IMR-90 (cell line): ENCODE data around the gene CPXM2. TPM values are rescaled to one million over a fixed set of nuclear protein-coding genes. Genes with fewer than 3 reads are reported as not detected.

Experiments used
- ATAC-seq: fragments of 200-7000 bp; cut with Tn5 transposase; 2 replicates; pipeline ENCODE4 v1.9.1; 2020; ENCODE audit warnings: low read depth, mild to moderate bottlenecking, moderate library complexity
- BruUV-seq: library from RNA; stranded (reverse); fragments of 400-500 nt; replicated peaks from 2 replicates; lab custom pipeline; 2021; lab: Mats Ljungman, UMichigan
- CTCF ChIA-PET: fragments of 300-600 bp; formaldehyde crosslinking; extraction: SDS; loops from one replicate; lab custom pipeline; 2021; ENCODE audit warnings: antibody characterized with exemption; lab: Yijun Ruan, JAX
- POLR2A ChIA-PET: fragments of 300-600 bp; sonication (Branson Sonifier 250); formaldehyde crosslinking; loops from one replicate; lab custom pipeline; 2022; ENCODE audit warnings: antibody characterized with exemption; ENCODE audit not compliant: unreplicated experiment; lab: Charles Lee
- DNase-seq: peaks from one replicate; pipeline ENCODE4 v3.0.0; 2013
- H2AFZ ChIP-seq: replicated peaks from 2 replicates; pipeline ENCODE3; 2013; ENCODE audit warnings: low read length, mild to moderate bottlenecking; ENCODE audit not compliant: poor library complexity
- H2AK5ac ChIP-seq: 2 replicates; pipeline ENCODE4 v1.6.1; 2013; ENCODE audit warnings: low read depth, low read length, inconsistent platforms
- H2AK9ac ChIP-seq: replicated peaks from 2 replicates; pipeline ENCODE3; 2013; ENCODE audit warnings: mild to moderate bottlenecking, low read depth, low read length, moderate library complexity; ENCODE audit not compliant: poor library complexity
- H2BK120ac ChIP-seq: 2 replicates; pipeline ENCODE4 v1.6.1; 2013; ENCODE audit warnings: low read depth, low read length, inconsistent platforms
- H2BK15ac ChIP-seq: 3 replicates; pipeline ENCODE4 v1.6.1; 2013; ENCODE audit warnings: low read depth, low read length, inconsistent platforms
- H2BK20ac ChIP-seq: 2 replicates; pipeline ENCODE4 v1.6.1; 2013; ENCODE audit warnings: low read depth, mild to moderate bottlenecking, inconsistent platforms, low read length, moderate library complexity
- H2BK5ac ChIP-seq: 2 replicates; pipeline ENCODE4 v1.6.1; 2013; ENCODE audit warnings: mild to moderate bottlenecking, low read depth, low read length, inconsistent platforms; ENCODE audit not compliant: poor library complexity, severe bottlenecking
- H3K14ac ChIP-seq: replicated peaks from 2 replicates; pipeline ENCODE4 v1.6.1; 2013; ENCODE audit warnings: low read depth, low read length, inconsistent platforms
- H3K18ac ChIP-seq: 2 replicates; pipeline ENCODE4 v1.6.1; 2013; ENCODE audit warnings: low read depth, low read length, control low read depth
- H3K23ac ChIP-seq: 2 replicates; pipeline ENCODE4 v1.6.1; 2013; ENCODE audit warnings: low read depth, low read length, inconsistent platforms
- H3K27ac ChIP-seq: 2 replicates; pipeline ENCODE4 v1.5.1; 2013; ENCODE audit warnings: mild to moderate bottlenecking, control low read depth, low read length; ENCODE audit not compliant: insufficient read depth
- H3K27me3 ChIP-seq: 2 replicates; pipeline ENCODE4 v1.6.1; 2013; ENCODE audit warnings: low read length; ENCODE audit not compliant: control insufficient read depth, insufficient read depth
- H3K36me3 ChIP-seq: 2 replicates; pipeline ENCODE4 v1.6.1; 2013; ENCODE audit warnings: low read length, mixed read lengths; ENCODE audit not compliant: control insufficient read depth, insufficient read depth
- H3K4ac ChIP-seq: 2 replicates; pipeline ENCODE4 v1.6.1; 2013; ENCODE audit warnings: low read depth, low read length, inconsistent platforms
- H3K4me1 ChIP-seq: 2 replicates; pipeline ENCODE4 v1.6.1; 2013; ENCODE audit warnings: low read length, mixed read lengths; ENCODE audit not compliant: control insufficient read depth, insufficient read depth
- H3K4me2 ChIP-seq: 2 replicates; pipeline ENCODE4 v1.6.1; 2013; ENCODE audit warnings: low read depth, mild to moderate bottlenecking, control low read depth, low read length, moderate library complexity
- H3K4me3 ChIP-seq: 2 replicates; pipeline ENCODE4 v1.5.1; 2013; ENCODE audit warnings: low read depth, mild to moderate bottlenecking, control low read depth, low read length, moderate library complexity; ENCODE audit not compliant: insufficient read depth
- H3K56ac ChIP-seq: 2 replicates; pipeline ENCODE4 v1.6.1; 2013; ENCODE audit warnings: low read length, inconsistent platforms; ENCODE audit not compliant: insufficient read depth; ENCODE audit errors: extremely low read depth
- H3K79me1 ChIP-seq, 2 experiments: 2 replicates each; pipeline ENCODE4 v1.6.1; 2013; ENCODE audit warnings: low read length in 2 of 2, inconsistent platforms in 1 of 2, low read depth in 1 of 2
- H3K9ac ChIP-seq: 2 replicates; pipeline ENCODE4 v1.6.1; 2013; ENCODE audit warnings: low read depth, low read length, control low read depth
- H3K9me1 ChIP-seq: 2 replicates; pipeline ENCODE4 v1.6.1; 2013; ENCODE audit warnings: low read length, inconsistent platforms; ENCODE audit not compliant: insufficient read depth
- H3K9me3 ChIP-seq: 2 replicates; pipeline ENCODE4 v1.6.1; 2013; ENCODE audit warnings: low read length; ENCODE audit not compliant: control insufficient read depth, insufficient read depth
- H4K20me1 ChIP-seq: 2 replicates; pipeline ENCODE4 v1.6.1; 2013; ENCODE audit warnings: low read length, inconsistent platforms; ENCODE audit not compliant: insufficient read depth
- H4K5ac ChIP-seq: 2 replicates; pipeline ENCODE4 v1.6.1; 2013; ENCODE audit warnings: mild to moderate bottlenecking, low read depth, low read length, control low read depth
- H4K8ac ChIP-seq, 2 experiments: 2 replicates each; pipeline ENCODE4 v1.6.1; 2013; ENCODE audit warnings: low read depth in 2 of 2, low read length in 2 of 2, control low read depth in 1 of 2, inconsistent platforms in 1 of 2
- H4K91ac ChIP-seq: 2 replicates; pipeline ENCODE4 v1.6.1; 2013; ENCODE audit warnings: low read depth, low read length, inconsistent platforms; ENCODE audit not compliant: insufficient read depth
- BHLHE40 ChIP-seq: fragments of 150-350 bp; IDR thresholded peaks from 2 replicates; pipeline ENCODE4 v1.6.1; 2016; ENCODE audit warnings: mild to moderate bottlenecking, low read depth, low read length
- CEBPB ChIP-seq: IDR thresholded peaks from 2 replicates; pipeline ENCODE4 v1.6.1; 2012; ENCODE audit warnings: low read depth, low read length, improper control_type of control experiment
- CHD1 ChIP-seq: IDR thresholded peaks from 2 replicates; pipeline ENCODE4 v1.6.1; 2012; ENCODE audit warnings: low read depth, low read length, improper control_type of control experiment
- CTCF ChIP-seq: conservative IDR thresholded peaks from 2 replicates; pipeline ENCODE4 v1.5.1; 2012; ENCODE audit warnings: mild to moderate bottlenecking, low read depth, low read length, improper control_type of control experiment
- ELK1 ChIP-seq: fragments of 150-350 bp; IDR thresholded peaks from 2 replicates; pipeline ENCODE4 v1.6.1; 2016; ENCODE audit warnings: low read depth, mild to moderate bottlenecking, low read length, moderate library complexity, borderline replicate concordance
- FOS ChIP-seq: fragments of 150-350 bp; IDR thresholded peaks from 2 replicates; pipeline ENCODE4 v1.6.1; 2016; ENCODE audit warnings: low read depth, low read length
- MAFK ChIP-seq: IDR thresholded peaks from 2 replicates; pipeline ENCODE4 v1.6.1; 2012; ENCODE audit warnings: low read depth, low read length, improper control_type of control experiment
- MAZ ChIP-seq: IDR thresholded peaks from 2 replicates; pipeline ENCODE4 v1.6.1; 2012; ENCODE audit warnings: low read depth, mild to moderate bottlenecking, low read length, improper control_type of control experiment, moderate library complexity, borderline replicate concordance
- MXI1 ChIP-seq: IDR thresholded peaks from 2 replicates; pipeline ENCODE4 v1.6.1; 2012; ENCODE audit warnings: low read depth, mild to moderate bottlenecking, low read length, moderate library complexity, borderline replicate concordance
- NFE2L2 ChIP-seq: fragments of 150-350 bp; IDR thresholded peaks from 2 replicates; pipeline ENCODE4 v1.6.1; 2016; ENCODE audit warnings: low read depth, mild to moderate bottlenecking, low read length
- POLR2A ChIP-seq: IDR thresholded peaks from 2 replicates; pipeline ENCODE4 v1.6.1; 2012; ENCODE audit warnings: mild to moderate bottlenecking, low read depth, low read length
- RAD21 ChIP-seq: IDR thresholded peaks from 2 replicates; pipeline ENCODE4 v1.6.1; 2012; ENCODE audit warnings: low read length, improper control_type of control experiment
- RCOR1 ChIP-seq: IDR thresholded peaks from 2 replicates; pipeline ENCODE4 v1.6.1; 2012; ENCODE audit warnings: mild to moderate bottlenecking, low read length, improper control_type of control experiment; ENCODE audit not compliant: insufficient replicate concordance
- RFX5 ChIP-seq: IDR thresholded peaks from 2 replicates; pipeline ENCODE4 v1.8.0; 2012; ENCODE audit warnings: low read depth, mild to moderate bottlenecking, low read length, moderate library complexity
- SMC3 ChIP-seq: fragments of 150-350 bp; IDR thresholded peaks from 2 replicates; pipeline ENCODE4 v1.6.1; 2016; ENCODE audit warnings: low read depth, mild to moderate bottlenecking, antibody characterized with exemption, low read length, moderate library complexity
- USF2 ChIP-seq: fragments of 150-350 bp; IDR thresholded peaks from 2 replicates; pipeline ENCODE4 v1.6.1; 2017; ENCODE audit warnings: mild to moderate bottlenecking, antibody characterized with exemption, low read length, low read depth
- WGBS, 2 experiments: methylation state at CpG; one replicate each; pipeline versions ENCODE4 v1.1.5 to v1.1.7; 2013; ENCODE audit warnings: missing lambda C conversion rate in 2 of 2; ENCODE audit not compliant: insufficient read length in 1 of 2; ENCODE audit errors: extremely low coverage in 2 of 2; 5-methylcytosine and 5-hydroxymethylcytosine counted together
- dilution Hi-C: fragments of 300-500 bp; cut with HindIII; formaldehyde crosslinking; loops from one replicate; pipeline ENCODE4 v1.14.3; 2018; ENCODE audit warnings: low sequenced_read_pairs; ENCODE audit not compliant: unreplicated experiment
- in situ Hi-C: fragments of 300-500 bp; cut with MboI; formaldehyde crosslinking; loops from 3 replicates; pipeline ENCODE4 v1.14.3; 2019; ENCODE audit warnings: low sequenced_read_pairs, inconsistent platforms, mixed read lengths
- intact Hi-C: fragments of 100-400 bp; cut with micrococcal nuclease; formaldehyde crosslinking; loops from 2 replicates; pipeline ENCODE4 v1.10.0; 2022
- polyA plus RNA-seq, 3 experiments: library from polyadenylated mRNA; depleted of rRNA; stranded (reverse); fragments of >200 nt; gene quantifications; 2 replicates each; pipeline ENCODE4 v1.2.3, GENCODE V29; 2012; ENCODE audit warnings: low replicate concordance in 1 of 3
- total RNA-seq: library from RNA; depleted of rRNA; stranded (reverse); fragments of >200 nt; gene quantifications from 2 replicates; pipeline ENCODE4 v1.2.3, GENCODE V29; 2012

Gene CPXM2
- total and polyA plus RNA-seq, 2 of the 4 experiments (the other 2 are of a cell fraction): not detected

GRCh38 chr10:123855008-123855684, 36.5 kb downstream of the CPXM2 start:
- Histone ChIP-seq H3K27me3 (no peaks in the 10 kb centered on the region), H3K4me1 (no peaks in the 10 kb centered on the region), H2BK120ac (no peak overlapping the region), H3K23ac (no peak overlapping the region), H3K14ac (no peak overlapping the region), H4K8ac (no peak overlapping the region), H2BK15ac (no peak overlapping the region), H3K36me3 (no peaks in the 10 kb centered on the region), H3K56ac (no peak overlapping the region), H4K5ac (no peak overlapping the region), H3K9me1 (no peaks in the 10 kb centered on the region), H3K18ac (no peak overlapping the region), H3K9me3 (peaks cover 38% of the 10 kb centered on the region), H4K20me1 (no peaks in the 10 kb centered on the region), H3K4me3 (no peak overlapping the region), H2BK20ac (no peak overlapping the region), H2AFZ (no peak overlapping the region), H3K9ac (no peak overlapping the region), H2AK9ac (no peak overlapping the region), H3K4ac (no peak overlapping the region), H4K91ac (no peak overlapping the region), H3K27ac (no peak overlapping the region), H3K4me2 (no peak overlapping the region), H3K79me1 (no peaks in the 10 kb centered on the region), H2AK5ac (no peak overlapping the region), H2BK5ac (no peak overlapping the region)
- ChIA-PET CTCF (no interaction called here), POLR2A (no interaction called here)
- ATAC-seq: no peak
- TF ChIP-seq MAFK: no peak
- TF ChIP-seq RAD21: no peak
- TF ChIP-seq MAZ: no peak
- TF ChIP-seq RCOR1: no peak
- TF ChIP-seq NFE2L2: no peak
- no peak for TF ChIP-seq SMC3
- no peak for TF ChIP-seq BHLHE40
- TF ChIP-seq USF2: no peak
- no peak for TF ChIP-seq ELK1
- TF ChIP-seq CEBPB: no peak
- no peak for TF ChIP-seq CTCF
- TF ChIP-seq MXI1: no peak
- TF ChIP-seq RFX5: no peak
- no peak for TF ChIP-seq POLR2A
- TF ChIP-seq CHD1: no peak
- TF ChIP-seq FOS: no peak
- intact Hi-C loops (no loop called here), in situ Hi-C loops (no loop called here), dilution Hi-C loops (no loop called here)
- no peak for DNase-seq
- no TSS peak for BruUV-seq
- WGBS, 2 experiments: 20% methylated on average over 1 of the region's 7 CpGs; no CpG with 5 or more reads in 1 of the 2 experiments
